HepG2 (cell line): Measurements from ENCODE around the gene CHEK2. TPM values are rescaled to one million over a fixed set of nuclear protein-coding genes. Genes with fewer than 3 reads are reported as not detected.
A peak's percentile ranks its signal among the peaks of the same experiment; 100 is the strongest.

ENCODE experiments used
- ASH2L ChIP-seq: fragments of 300-600, 200-600 bp; sonication (generic); IDR thresholded peaks from 2 replicates; pipeline ENCODE4 v1.7.0; 2017; ENCODE audit warnings: low read depth, mild to moderate bottlenecking, moderate library complexity, mixed read lengths, low read length; ENCODE audit not compliant: insufficient read length
- MAZ ChIP-seq, 2 experiments: sonication (generic) in 1 of 2; formaldehyde crosslinking in 1 of 2; IDR thresholded peaks; 2 replicates each; pipeline versions ENCODE4 v1.5.0 to v1.6.1; 2012 to 2020; ENCODE audit warnings: low read depth in 2 of 2, mild to moderate bottlenecking in 2 of 2, borderline replicate concordance in 1 of 2, improper control_type of control experiment in 1 of 2, low read length in 1 of 2, missing genetic modification reagents in 1 of 2, moderate library complexity in 1 of 2
- MTA1 ChIP-seq: sonication (generic); formaldehyde crosslinking; IDR thresholded peaks from 2 replicates; pipeline ENCODE4 v1.4.0; 2020; ENCODE audit warnings: missing genetic modification reagents, mild to moderate bottlenecking, borderline replicate concordance
- SALL2 ChIP-seq: sonication (generic); formaldehyde crosslinking; IDR thresholded peaks from 2 replicates; pipeline ENCODE4 v1.8.1; 2023; ENCODE audit warnings: mild to moderate bottlenecking, missing genetic modification reagents, inconsistent platforms
- SKI ChIP-seq: fragments of 450-650 bp; IDR thresholded peaks from one replicate; pipeline ENCODE4 v1.6.1; 2018; ENCODE audit warnings: mild to moderate bottlenecking; ENCODE audit not compliant: partially characterized antibody
- ZBTB1 ChIP-seq: sonication (generic); formaldehyde crosslinking; IDR thresholded peaks from 2 replicates; pipeline ENCODE4 v1.4.0; 2020; ENCODE audit warnings: missing genetic modification reagents, borderline replicate concordance
- ZNF12 ChIP-seq: sonication (generic); formaldehyde crosslinking; IDR thresholded peaks from 2 replicates; pipeline ENCODE4 v1.5.0; 2020; ENCODE audit warnings: missing genetic modification reagents
- ZNF234 ChIP-seq: sonication (generic); formaldehyde crosslinking; conservative IDR thresholded peaks from 2 replicates; pipeline ENCODE4 v1.5.1; 2020; ENCODE audit warnings: mild to moderate bottlenecking, missing genetic modification reagents
- ZNF704 ChIP-seq: sonication (generic); formaldehyde crosslinking; IDR thresholded peaks from 2 replicates; pipeline ENCODE4 v1.8.1; 2023; ENCODE audit warnings: mild to moderate bottlenecking, inconsistent platforms, moderate library complexity, missing genetic modification reagents, borderline replicate concordance
- ZNF749 ChIP-seq: sonication (generic); formaldehyde crosslinking; IDR thresholded peaks from 2 replicates; pipeline ENCODE4 v1.8.0; 2022; ENCODE audit warnings: mild to moderate bottlenecking, missing genetic modification reagents, moderate library complexity, borderline replicate concordance
- ZNF782 ChIP-seq: sonication (generic); formaldehyde crosslinking; IDR thresholded peaks from 2 replicates; pipeline ENCODE4 v1.4.0; 2020; ENCODE audit warnings: missing genetic modification reagents, mild to moderate bottlenecking, borderline replicate concordance
- polyA plus RNA-seq, 8 experiments: library from polyadenylated mRNA; depleted of rRNA in 3 of 8; stranded (reverse) in 7 of 8; unstranded in 1 of 8; fragments of >200 nt; fragmentation: Illumina TruSeq in 4 of 8; extraction: Trizol in 4 of 8; gene quantifications; 2 replicates each; pipeline versions ENCODE4 v1.2.1 to v1.2.3, GENCODE V29; 2011 to 2016; ENCODE audit warnings: low read depth in 4 of 8, missing spikeins in 1 of 8, mixed read lengths in 1 of 8; ENCODE audit not compliant: insufficient read depth in 1 of 8
- total RNA-seq, 5 experiments: library from RNA; depleted of rRNA; stranded (reverse); fragments of >200 nt; fragmentation: Illumina TruSeq; extraction: Trizol; gene quantifications; 2 replicates each; pipeline ENCODE4 v1.2.3, GENCODE V29; 2016; ENCODE audit warnings: low read depth in 1 of 5
- TF ChIP-seq, protein P1 (sequence below): sonication (generic); formaldehyde crosslinking; IDR thresholded peaks from 2 replicates; pipeline ENCODE4 v1.5.1; 2020; ENCODE audit warnings: mild to moderate bottlenecking, missing genetic modification reagents, borderline replicate concordance
- TF ChIP-seq, protein P2 (sequence below): sonication (generic); formaldehyde crosslinking; IDR thresholded peaks from 2 replicates; pipeline ENCODE4 v1.4.0; 2020; ENCODE audit warnings: low read depth, mild to moderate bottlenecking, missing genetic modification reagents
- TF ChIP-seq, protein P3 (sequence below): sonication (generic); formaldehyde crosslinking; IDR thresholded peaks from 2 replicates; pipeline ENCODE4 v1.4.0; 2020; ENCODE audit warnings: missing genetic modification reagents, borderline replicate concordance

The CHEK2 gene
- total and polyA plus RNA-seq, 2 of the 13 experiments (the other 11 are each of a cell fraction or from before 2014, with no cell fraction given), result 27.0 to 40.5 TPM

- TF ChIP-seq, protein P1, sequence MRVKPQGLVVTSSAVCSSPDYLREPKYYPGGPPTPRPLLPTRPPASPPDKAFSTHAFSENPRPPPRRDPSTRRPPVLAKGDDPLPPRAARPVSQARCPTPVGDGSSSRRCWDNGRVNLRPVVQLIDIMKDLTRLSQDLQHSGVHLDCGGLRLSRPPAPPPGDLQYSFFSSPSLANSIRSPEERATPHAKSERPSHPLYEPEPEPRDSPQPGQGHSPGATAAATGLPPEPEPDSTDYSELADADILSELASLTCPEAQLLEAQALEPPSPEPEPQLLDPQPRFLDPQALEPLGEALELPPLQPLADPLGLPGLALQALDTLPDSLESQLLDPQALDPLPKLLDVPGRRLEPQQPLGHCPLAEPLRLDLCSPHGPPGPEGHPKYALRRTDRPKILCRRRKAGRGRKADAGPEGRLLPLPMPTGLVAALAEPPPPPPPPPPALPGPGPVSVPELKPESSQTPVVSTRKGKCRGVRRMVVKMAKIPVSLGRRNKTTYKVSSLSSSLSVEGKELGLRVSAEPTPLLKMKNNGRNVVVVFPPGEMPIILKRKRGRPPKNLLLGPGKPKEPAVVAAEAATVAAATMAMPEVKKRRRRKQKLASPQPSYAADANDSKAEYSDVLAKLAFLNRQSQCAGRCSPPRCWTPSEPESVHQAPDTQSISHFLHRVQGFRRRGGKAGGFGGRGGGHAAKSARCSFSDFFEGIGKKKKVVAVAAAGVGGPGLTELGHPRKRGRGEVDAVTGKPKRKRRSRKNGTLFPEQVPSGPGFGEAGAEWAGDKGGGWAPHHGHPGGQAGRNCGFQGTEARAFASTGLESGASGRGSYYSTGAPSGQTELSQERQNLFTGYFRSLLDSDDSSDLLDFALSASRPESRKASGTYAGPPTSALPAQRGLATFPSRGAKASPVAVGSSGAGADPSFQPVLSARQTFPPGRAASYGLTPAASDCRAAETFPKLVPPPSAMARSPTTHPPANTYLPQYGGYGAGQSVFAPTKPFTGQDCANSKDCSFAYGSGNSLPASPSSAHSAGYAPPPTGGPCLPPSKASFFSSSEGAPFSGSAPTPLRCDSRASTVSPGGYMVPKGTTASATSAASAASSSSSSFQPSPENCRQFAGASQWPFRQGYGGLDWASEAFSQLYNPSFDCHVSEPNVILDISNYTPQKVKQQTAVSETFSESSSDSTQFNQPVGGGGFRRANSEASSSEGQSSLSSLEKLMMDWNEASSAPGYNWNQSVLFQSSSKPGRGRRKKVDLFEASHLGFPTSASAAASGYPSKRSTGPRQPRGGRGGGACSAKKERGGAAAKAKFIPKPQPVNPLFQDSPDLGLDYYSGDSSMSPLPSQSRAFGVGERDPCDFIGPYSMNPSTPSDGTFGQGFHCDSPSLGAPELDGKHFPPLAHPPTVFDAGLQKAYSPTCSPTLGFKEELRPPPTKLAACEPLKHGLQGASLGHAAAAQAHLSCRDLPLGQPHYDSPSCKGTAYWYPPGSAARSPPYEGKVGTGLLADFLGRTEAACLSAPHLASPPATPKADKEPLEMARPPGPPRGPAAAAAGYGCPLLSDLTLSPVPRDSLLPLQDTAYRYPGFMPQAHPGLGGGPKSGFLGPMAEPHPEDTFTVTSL, result peak; percentile 67; the same call in 1 of the 2 replicates
- TF ChIP-seq ZNF704 (no peak), ZBTB1 (no peak), ZNF749 (CRISPR knock-in tag) (no peak), MTA1 (CRISPR knock-in tag) (no peak), SALL2 (CRISPR knock-in tag) (no peak), ZNF234 (no peak), ZNF12 (CRISPR knock-in tag) (no peak; the same call in 1 of the 2 replicates), MAZ (IDR thresholded peaks at IDR 0.05; ENCODE audit: borderline replicate concordance, low read depth, low read length) (0 out of 2 replicates have a peak, but pooled peaks have one; percentile 13), MAZ (CRISPR knock-in tag; IDR thresholded peaks at IDR 0.05; ENCODE audit: low read depth) (no peak), SKI (no peak), ZNF782 (CRISPR knock-in tag) (no peak), ASH2L (peak; percentile 91)
- TF ChIP-seq, protein P2, sequence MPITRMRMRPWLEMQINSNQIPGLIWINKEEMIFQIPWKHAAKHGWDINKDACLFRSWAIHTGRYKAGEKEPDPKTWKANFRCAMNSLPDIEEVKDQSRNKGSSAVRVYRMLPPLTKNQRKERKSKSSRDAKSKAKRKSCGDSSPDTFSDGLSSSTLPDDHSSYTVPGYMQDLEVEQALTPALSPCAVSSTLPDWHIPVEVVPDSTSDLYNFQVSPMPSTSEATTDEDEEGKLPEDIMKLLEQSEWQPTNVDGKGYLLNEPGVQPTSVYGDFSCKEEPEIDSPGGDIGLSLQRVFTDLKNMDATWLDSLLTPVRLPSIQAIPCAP, result no peak
- TF ChIP-seq, protein P3, sequence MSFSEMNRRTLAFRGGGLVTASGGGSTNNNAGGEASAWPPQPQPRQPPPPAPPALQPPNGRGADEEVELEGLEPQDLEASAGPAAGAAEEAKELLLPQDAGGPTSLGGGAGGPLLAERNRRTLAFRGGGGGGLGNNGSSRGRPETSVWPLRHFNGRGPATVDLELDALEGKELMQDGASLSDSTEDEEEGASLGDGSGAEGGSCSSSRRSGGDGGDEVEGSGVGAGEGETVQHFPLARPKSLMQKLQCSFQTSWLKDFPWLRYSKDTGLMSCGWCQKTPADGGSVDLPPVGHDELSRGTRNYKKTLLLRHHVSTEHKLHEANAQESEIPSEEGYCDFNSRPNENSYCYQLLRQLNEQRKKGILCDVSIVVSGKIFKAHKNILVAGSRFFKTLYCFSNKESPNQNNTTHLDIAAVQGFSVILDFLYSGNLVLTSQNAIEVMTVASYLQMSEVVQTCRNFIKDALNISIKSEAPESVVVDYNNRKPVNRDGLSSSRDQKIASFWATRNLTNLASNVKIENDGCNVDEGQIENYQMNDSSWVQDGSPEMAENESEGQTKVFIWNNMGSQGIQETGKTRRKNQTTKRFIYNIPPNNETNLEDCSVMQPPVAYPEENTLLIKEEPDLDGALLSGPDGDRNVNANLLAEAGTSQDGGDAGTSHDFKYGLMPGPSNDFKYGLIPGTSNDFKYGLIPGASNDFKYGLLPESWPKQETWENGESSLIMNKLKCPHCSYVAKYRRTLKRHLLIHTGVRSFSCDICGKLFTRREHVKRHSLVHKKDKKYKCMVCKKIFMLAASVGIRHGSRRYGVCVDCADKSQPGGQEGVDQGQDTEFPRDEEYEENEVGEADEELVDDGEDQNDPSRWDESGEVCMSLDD (CRISPR knock-in tag), result no peak
Measured at GRCh38 chr22:28783786-28784671, 42.4 kb upstream of the CHEK2 start (continued).
